T-cell (primary cell): Measurements from ENCODE around the gene CSNK2B. TPM values are rescaled to one million over a fixed set of nuclear protein-coding genes. Genes with fewer than 3 reads are reported as not detected.

ENCODE experiments used
- ATAC-seq, 4 experiments: fragments of 200-7000 bp in 3 of 4; fragments of 150-1000 bp in 1 of 4; cut with Tn5 transposase; replicated peaks in 1 of 4; 1 replicate in 3 of 4; 2 replicates in 1 of 4; pipeline ENCODE4 v1.10.0; 2021; ENCODE audit warnings: moderate library complexity in 3 of 4, mild to moderate bottlenecking in 2 of 4, moderate number of reproducible peaks in 1 of 4
- CTCF ChIA-PET, 2 donors: fragments of 300-600 bp; sonication (Branson Sonifier 250); formaldehyde crosslinking; loops; one replicate each; lab custom pipeline; 2022; ENCODE audit warnings: antibody characterized with exemption in 2 of 2; lab: Charles Lee
- POLR2A ChIA-PET, 2 donors: fragments of 300-600 bp; sonication (Branson Sonifier 250); formaldehyde crosslinking; loops; one replicate each; lab custom pipeline; 2022; ENCODE audit warnings: antibody characterized with exemption in 2 of 2; lab: Charles Lee
- DNase-seq, 35 experiments: peaks; one replicate each; pipeline versions ENCODE4 v3.0.0 to v3.0.0-alpha.2; 2013 to 2023
- H3K27ac ChIP-seq: one replicate; pipeline ENCODE4 v1.5.1; 2013; ENCODE audit warnings: low read length
- H3K27me3 ChIP-seq, 2 experiments: replicated peaks in 1 of 2; 1 replicate in 1 of 2; 2 replicates in 1 of 2; pipeline versions ENCODE4 v1.6.1 to v1.7.0; 2013; ENCODE audit warnings: low read length in 1 of 2, mixed read lengths in 1 of 2; ENCODE audit not compliant: control insufficient read depth in 2 of 2, insufficient read depth in 2 of 2; ENCODE audit errors: extremely low read depth in 1 of 2
- H3K36me3 ChIP-seq, 2 donors: 1 replicate in 1 of 2; 2 replicates in 1 of 2; pipeline versions ENCODE4 v1.6.1 to v1.7.0; 2013; ENCODE audit warnings: low read length in 1 of 2; ENCODE audit not compliant: control insufficient read depth in 2 of 2, insufficient read depth in 1 of 2; ENCODE audit errors: extremely low read depth in 1 of 2
- H3K4me1 ChIP-seq, 2 experiments: 1 replicate in 1 of 2; 2 replicates in 1 of 2; pipeline versions ENCODE4 v1.6.1 to v1.7.0; 2013; ENCODE audit warnings: low read length in 2 of 2, mixed read lengths in 1 of 2; ENCODE audit not compliant: insufficient read depth in 2 of 2, control insufficient read depth in 1 of 2; ENCODE audit errors: extremely low read depth in 1 of 2
- H3K4me3 ChIP-seq, 2 donors: 1 replicate in 1 of 2; 2 replicates in 1 of 2; pipeline versions ENCODE4 v1.5.1 to v1.7.0; 2013; ENCODE audit warnings: mild to moderate bottlenecking in 2 of 2, low read length in 1 of 2, moderate library complexity in 1 of 2; ENCODE audit not compliant: control insufficient read depth in 1 of 2; ENCODE audit errors: extremely low read depth in 1 of 2
- H3K9me3 ChIP-seq: 2 replicates; pipeline ENCODE4 v1.7.0; 2013
- H3K27ac Mint-ChIP-seq, 2 donors: one replicate each; pipeline ENCODE4 v1.8.0; 2020 to 2021; ENCODE audit warnings: mild to moderate bottlenecking in 2 of 2, mixed read lengths in 2 of 2
- H3K27me3 Mint-ChIP-seq, 2 donors: one replicate each; pipeline ENCODE4 v1.8.0; 2021 to 2022; ENCODE audit warnings: mixed read lengths in 2 of 2
- H3K36me3 Mint-ChIP-seq: one replicate; pipeline ENCODE4 v1.8.0; 2021; ENCODE audit warnings: mixed read lengths
- H3K4me1 Mint-ChIP-seq, 3 donors: one replicate each; pipeline ENCODE4 v1.8.0; 2020 to 2022; ENCODE audit warnings: mixed read lengths in 3 of 3, mild to moderate bottlenecking in 1 of 3
- H3K4me3 Mint-ChIP-seq, 3 donors: one replicate each; pipeline ENCODE4 v1.8.0; 2020 to 2022; ENCODE audit warnings: mild to moderate bottlenecking in 3 of 3, mixed read lengths in 3 of 3, moderate library complexity in 3 of 3
- H3K9me3 Mint-ChIP-seq, 3 donors: one replicate each; pipeline ENCODE4 v1.8.0; 2020 to 2022; ENCODE audit warnings: mixed read lengths in 3 of 3
- WGBS: methylation state at CpG from one replicate; pipeline ENCODE4 v1.1.5; 2013; ENCODE audit warnings: missing lambda C conversion rate; ENCODE audit not compliant: insufficient coverage; 5-methylcytosine and 5-hydroxymethylcytosine counted together
- total RNA-seq, 35 experiments: library from RNA in 6 of 35; stranded (reverse) in 6 of 35; fragments of 120-200 nt in 1 of 35; gene quantifications; one replicate each; pipeline versions ENCODE4 v1.2.1 to v1.2.4 and lab custom pipeline; 2013 to 2026

CSNK2B gene
- total RNA-seq, 5 donors from 2014 or later (not counting 1 experiment from before 2014, with no cell fraction given): 98.4 to 129 (median 126) TPM

- no peak for ATAC-seq
- H3K36me3 ChIP-seq: peaks cover 12 to 21% of the 10 kb centered on the region in 2 donors
- Mint-ChIP-seq H3K27me3 (no peaks in the 10 kb centered on the region), H3K9me3 (no peaks in the 10 kb centered on the region), H3K4me1 (peaks cover 14 to 18% (median 15%) of the 10 kb centered on the region in 3 donors), H3K36me3 (peaks cover 14% of the 10 kb centered on the region), H3K27ac (peak overlapping the region in 1 of 2 donors; percentile 53), H3K4me3 (no peak overlapping the region)
- no peaks in the 10 kb centered on the region for H3K9me3 ChIP-seq
- CTCF ChIA-PET: interaction anchor here in 1 of 2 donors (0.5 kb wide), 1 partner anchor 22 kb away, joined by 4 read pairs; no protein-coding TSS in a partner anchor
- no peak for DNase-seq
- POLR2A ChIA-PET: no interaction called here
- peaks cover 0 to 15% of the 10 kb centered on the region in 2 experiments for H3K4me1 ChIP-seq
- no peak overlapping the region for H3K4me3 ChIP-seq
- no peak overlapping the region for H3K27ac ChIP-seq
- 80% methylated on average over 4 of the region's 4 CpGs for WGBS
- no peaks in the 10 kb centered on the region for H3K27me3 ChIP-seq
Measured at GRCh38 chr6:31676322-31676903, 10.5 kb downstream of the CSNK2B start.

- DNase-seq: no peak
- no peak overlapping the region for H3K27ac ChIP-seq
- ATAC-seq: no peak
- no peaks in the 10 kb centered on the region for H3K9me3 ChIP-seq
- H3K36me3 Mint-ChIP-seq: peaks cover 9% of the 10 kb centered on the region
- H3K4me3 ChIP-seq: no peak overlapping the region
- H3K4me3 Mint-ChIP-seq: no peak overlapping the region
- CTCF ChIA-PET: interaction anchor here in 1 of 2 donors (0.5 kb wide), 1 partner anchor 23 kb away, joined by 4 read pairs; no protein-coding TSS in a partner anchor
- no peaks in the 10 kb centered on the region for H3K9me3 Mint-ChIP-seq
- H3K4me1 ChIP-seq: peaks cover 0 to 20% of the 10 kb centered on the region in 2 experiments
- H3K36me3 ChIP-seq: peaks cover 8 to 16% of the 10 kb centered on the region in 2 donors
- H3K27me3 Mint-ChIP-seq: no peaks in the 10 kb centered on the region
- H3K27ac Mint-ChIP-seq: no peak overlapping the region
- POLR2A ChIA-PET: no interaction called here
- WGBS: no CpG with 5 or more reads among the region's 6 CpGs
- H3K4me1 Mint-ChIP-seq: peaks cover 16 to 23% (median 18%) of the 10 kb centered on the region in 3 donors
- H3K27me3 ChIP-seq: no peaks in the 10 kb centered on the region
Measured at GRCh38 chr6:31676904-31677303, 11.0 kb downstream of the CSNK2B start.

- ATAC-seq: no peak
- Histone ChIP-seq H3K36me3 (peaks cover 7 to 8% of the 10 kb centered on the region in 2 donors), H3K9me3 (no peaks in the 10 kb centered on the region), H3K4me3 (no peak overlapping the region), H3K27me3 (no peaks in the 10 kb centered on the region), H3K4me1 (peaks cover 0 to 21% of the 10 kb centered on the region in 2 experiments), H3K27ac (no peak overlapping the region)
- POLR2A ChIA-PET: interaction anchor here in 1 of 2 donors (0.6 kb wide), 1 partner anchor 129 kb away, joined by 3 read pairs; no protein-coding TSS in a partner anchor
- CTCF ChIA-PET: no interaction called here
- DNase-seq: no peak
- peak overlapping the region in 1 of 2 donors; percentile 5 for H3K27ac Mint-ChIP-seq
- no peak overlapping the region for H3K4me3 Mint-ChIP-seq
- H3K36me3 Mint-ChIP-seq: peaks cover 4% of the 10 kb centered on the region
- peaks cover 16 to 23% (median 18%) of the 10 kb centered on the region in 3 donors for H3K4me1 Mint-ChIP-seq
- no peaks in the 10 kb centered on the region for H3K27me3 Mint-ChIP-seq
- 73% methylated on average over 8 of the region's 8 CpGs for WGBS
- no peaks in the 10 kb centered on the region for H3K9me3 Mint-ChIP-seq
Measured at GRCh38 chr6:31677955-31678354, 12.1 kb downstream of the CSNK2B start.

GRCh38 chr6:31680226-31681134, 14.6 kb downstream of the CSNK2B start, which contains the start of gene LY6G5C:
TSS of gene LY6G5C (minus strand) at chr6:31681067. CDS start at chr6:31680373, 694 bp downstream.
- Histone ChIP-seq H3K9me3 (no peaks in the 10 kb centered on the region), H3K27me3 (no peaks in the 10 kb centered on the region), H3K27ac (peak within 1 kb of the TSS; percentile 5), H3K36me3 (no peaks in the 10 kb centered on the region), H3K4me1 (peaks cover 0 to 21% of the 10 kb centered on the region in 2 experiments), H3K4me3 (peak within 1 kb of the TSS; percentile 49 to 64)
- DNase-seq (peak in 27 of 35 experiments; percentile 20 to 76 (median 40)), ATAC-seq (peak; percentile 68 to 81 (median 78))
- Mint-ChIP-seq H3K9me3 (no peaks in the 10 kb centered on the region), H3K4me3 (peak within 1 kb of the TSS; percentile 84 to 91 (median 86)), H3K36me3 (no peaks in the 10 kb centered on the region), H3K27ac (peak within 1 kb of the TSS; percentile 45 to 85), H3K4me1 (peaks cover 16 to 23% (median 18%) of the 10 kb centered on the region in 3 donors), H3K27me3 (no peaks in the 10 kb centered on the region)
- POLR2A ChIA-PET: no interaction called here
- CTCF ChIA-PET: interaction anchor here in 1 of 2 donors (0.5 to 0.6 kb wide), 3 partner anchors 82 to 149 kb away, joined by 3 to 6 read pairs (median 5); no protein-coding TSS in a partner anchor
- WGBS: 17% methylated on average over 16 of the region's 17 CpGs

- H3K4me3 Mint-ChIP-seq: peak overlapping the region; percentile 84 to 91 (median 86)
- Histone ChIP-seq H3K9me3 (no peaks in the 10 kb centered on the region), H3K4me1 (peaks cover 0 to 21% of the 10 kb centered on the region in 2 experiments), H3K27ac (peak overlapping the region; percentile 5), H3K27me3 (no peaks in the 10 kb centered on the region), H3K4me3 (peak overlapping the region; percentile 49 to 64), H3K36me3 (peaks cover 0 to 2% of the 10 kb centered on the region in 2 donors)
- H3K9me3 Mint-ChIP-seq: no peaks in the 10 kb centered on the region
- DNase-seq (peak in 16 of 35 experiments; percentile 12 to 60 (median 31)), ATAC-seq (peak; percentile 62 to 73 (median 68))
- H3K4me1 Mint-ChIP-seq: peaks cover 16 to 23% (median 18%) of the 10 kb centered on the region in 3 donors
- POLR2A ChIA-PET: no interaction called here
- WGBS: 0% methylated on average over 35 of the region's 40 CpGs
- CTCF ChIA-PET: interaction anchor here in 1 of 2 donors (0.6 kb wide), 2 partner anchors 107 to 148 kb away, joined by 5 to 6 read pairs; no protein-coding TSS in a partner anchor
- H3K27me3 Mint-ChIP-seq: no peaks in the 10 kb centered on the region
- H3K36me3 Mint-ChIP-seq: peaks cover 2% of the 10 kb centered on the region
- peak overlapping the region; percentile 45 to 85 for H3K27ac Mint-ChIP-seq
Measured at GRCh38 chr6:31681135-31681671, 15.3 kb downstream of the CSNK2B start.
